ENCODE data around the gene DCANP1. TPM values are rescaled to one million over a fixed set of nuclear protein-coding genes. Genes with fewer than 3 reads are reported as not detected.
A peak's percentile ranks its signal among the peaks of the same experiment; 100 is the strongest.
"Not testable (repeated sequence)": the region's sequence is repeated elsewhere in the genome, so short reads cannot be mapped to it uniquely, and the experiment has no call there.

DCANP1 gene, protein sequence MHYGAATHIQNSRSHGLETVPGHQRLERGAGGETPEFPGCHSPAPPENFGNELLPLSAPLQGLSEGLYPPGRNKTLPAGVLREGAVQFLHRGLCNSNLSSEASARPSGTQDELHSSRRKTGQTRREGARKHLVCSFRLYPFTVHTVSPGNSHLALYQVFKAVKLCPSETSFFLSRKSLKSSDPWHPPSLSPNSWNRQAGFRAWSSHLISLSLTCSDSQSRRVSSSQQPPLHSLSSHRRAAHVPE
- not detected for total RNA-seq
- long read RNA-seq, partial matches to known transcripts: 0 of 1 reads
- long read RNA-seq, other reads (novel, unspliced or antisense): 0 of 1 reads

DNA sequence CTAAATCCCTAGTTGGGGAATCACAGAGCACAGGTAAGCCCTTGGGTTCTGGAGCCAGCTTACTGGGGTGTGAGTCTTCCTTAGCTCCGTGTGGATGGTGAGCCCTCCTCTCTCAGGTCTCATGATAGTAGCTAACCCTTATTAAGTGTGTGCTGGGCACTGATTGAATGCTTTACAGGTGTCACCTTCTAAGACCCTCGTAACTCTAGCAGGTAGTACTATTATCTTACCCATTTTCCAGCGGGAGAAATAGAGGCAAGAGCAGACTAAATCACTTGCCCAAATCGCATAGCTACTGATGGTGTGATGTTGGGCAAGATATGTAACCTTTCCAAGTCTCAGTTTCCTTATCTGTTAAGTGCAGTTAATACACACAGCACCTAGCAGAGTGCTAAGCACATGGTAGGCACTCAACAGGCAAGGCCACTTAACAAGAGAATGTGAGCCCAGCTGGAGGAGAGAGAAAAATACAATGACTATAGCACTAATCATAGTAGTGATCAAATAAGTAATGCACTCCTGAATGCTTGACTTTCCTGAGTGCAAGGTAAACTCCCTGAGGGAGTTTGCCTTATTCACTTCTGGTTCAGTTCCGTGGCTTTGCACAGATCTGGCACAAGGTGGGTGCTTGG is at the start of gene DCANP1:
TSS of gene DCANP1 (minus strand) at position 51 of the 632 bp plus-strand sequence. CDS start 240 bp downstream, outside the sequence.
- intact Hi-C loops (cut with DNase I): no loop called here
- no peaks in the 10 kb centered on the region for H3K9me3 ChIP-seq
- no peak within 1 kb of the TSS for H3K27ac ChIP-seq
- no peak within 1 kb of the TSS for H3K4me3 ChIP-seq
- DNase-seq (no peak), ATAC-seq (peak; percentile 77)
- H3K4me1 ChIP-seq: peaks cover 17% of the 10 kb centered on the region
- peaks cover 7% of the 10 kb centered on the region for H3K27me3 ChIP-seq
- TF ChIP-seq, protein P1, sequence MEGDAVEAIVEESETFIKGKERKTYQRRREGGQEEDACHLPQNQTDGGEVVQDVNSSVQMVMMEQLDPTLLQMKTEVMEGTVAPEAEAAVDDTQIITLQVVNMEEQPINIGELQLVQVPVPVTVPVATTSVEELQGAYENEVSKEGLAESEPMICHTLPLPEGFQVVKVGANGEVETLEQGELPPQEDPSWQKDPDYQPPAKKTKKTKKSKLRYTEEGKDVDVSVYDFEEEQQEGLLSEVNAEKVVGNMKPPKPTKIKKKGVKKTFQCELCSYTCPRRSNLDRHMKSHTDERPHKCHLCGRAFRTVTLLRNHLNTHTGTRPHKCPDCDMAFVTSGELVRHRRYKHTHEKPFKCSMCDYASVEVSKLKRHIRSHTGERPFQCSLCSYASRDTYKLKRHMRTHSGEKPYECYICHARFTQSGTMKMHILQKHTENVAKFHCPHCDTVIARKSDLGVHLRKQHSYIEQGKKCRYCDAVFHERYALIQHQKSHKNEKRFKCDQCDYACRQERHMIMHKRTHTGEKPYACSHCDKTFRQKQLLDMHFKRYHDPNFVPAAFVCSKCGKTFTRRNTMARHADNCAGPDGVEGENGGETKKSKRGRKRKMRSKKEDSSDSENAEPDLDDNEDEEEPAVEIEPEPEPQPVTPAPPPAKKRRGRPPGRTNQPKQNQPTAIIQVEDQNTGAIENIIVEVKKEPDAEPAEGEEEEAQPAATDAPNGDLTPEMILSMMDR (IDR thresholded peaks at IDR 0.05): no peak
- no peaks in the 10 kb centered on the region for H3K36me3 ChIP-seq

DNA sequence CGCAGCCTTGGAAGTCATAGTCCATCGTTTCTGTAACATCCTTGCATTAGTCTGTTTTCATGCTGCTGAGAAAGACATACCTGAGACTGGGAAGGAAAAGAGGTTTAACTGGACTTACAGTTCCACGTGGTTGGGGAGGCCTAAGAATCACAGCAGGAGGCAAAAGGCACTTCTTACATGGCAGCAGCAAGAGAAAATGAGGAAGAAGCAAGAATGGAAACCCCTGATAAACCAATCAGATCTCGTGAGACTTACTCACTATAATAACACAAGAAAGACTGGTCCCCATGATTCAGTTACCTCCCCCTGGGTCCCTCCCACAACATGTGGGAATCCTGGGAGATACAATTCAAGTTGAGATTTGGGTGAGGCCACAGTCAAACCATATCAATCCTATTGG is 48.4 kb upstream of the DCANP1 start:
- ATAC-seq; H3K4me3 ChIP-seq; H3K9me3 ChIP-seq; intact Hi-C loops (cut with DNase I); DNase-seq; H3K36me3 ChIP-seq; H3K27ac ChIP-seq: not testable (repeated sequence)
- Histone ChIP-seq H3K27me3 (peaks cover 21% of the 10 kb centered on the region), H3K4me1 (peaks cover 10% of the 10 kb centered on the region)

DNA sequence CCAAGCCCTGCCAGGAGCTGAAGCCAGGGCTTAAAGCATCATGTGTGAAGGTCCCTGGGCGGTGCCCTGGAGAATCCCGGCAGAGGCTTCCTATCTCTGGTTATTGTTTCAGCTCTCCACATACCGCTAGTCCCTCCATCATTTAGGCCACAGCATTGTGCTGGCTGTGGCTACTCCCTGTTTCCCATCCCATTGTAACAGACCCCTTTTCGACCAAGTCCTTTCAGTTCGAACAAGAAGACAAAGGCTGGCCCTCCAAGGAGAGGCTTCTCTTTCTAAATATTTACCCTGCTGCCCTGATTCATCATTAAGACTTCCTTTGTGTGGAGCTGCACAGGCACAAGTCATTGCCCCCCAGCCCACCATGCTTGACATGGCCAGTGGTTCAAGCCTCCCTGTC is 47.0 kb upstream of the DCANP1 start:
- DNase-seq (no peak), ATAC-seq (no peak)
- TF ChIP-seq, protein P1 (IDR thresholded peaks at IDR 0.05): no peak
- Histone ChIP-seq H3K36me3 (no peaks in the 10 kb centered on the region), H3K4me1 (peaks cover 23% of the 10 kb centered on the region), H3K9me3 (no peaks in the 10 kb centered on the region), H3K4me3 (no peak overlapping the region), H3K27ac (no peak overlapping the region), H3K27me3 (peaks cover 35% of the 10 kb centered on the region)
- intact Hi-C loops (cut with DNase I): no loop called here

DNA sequence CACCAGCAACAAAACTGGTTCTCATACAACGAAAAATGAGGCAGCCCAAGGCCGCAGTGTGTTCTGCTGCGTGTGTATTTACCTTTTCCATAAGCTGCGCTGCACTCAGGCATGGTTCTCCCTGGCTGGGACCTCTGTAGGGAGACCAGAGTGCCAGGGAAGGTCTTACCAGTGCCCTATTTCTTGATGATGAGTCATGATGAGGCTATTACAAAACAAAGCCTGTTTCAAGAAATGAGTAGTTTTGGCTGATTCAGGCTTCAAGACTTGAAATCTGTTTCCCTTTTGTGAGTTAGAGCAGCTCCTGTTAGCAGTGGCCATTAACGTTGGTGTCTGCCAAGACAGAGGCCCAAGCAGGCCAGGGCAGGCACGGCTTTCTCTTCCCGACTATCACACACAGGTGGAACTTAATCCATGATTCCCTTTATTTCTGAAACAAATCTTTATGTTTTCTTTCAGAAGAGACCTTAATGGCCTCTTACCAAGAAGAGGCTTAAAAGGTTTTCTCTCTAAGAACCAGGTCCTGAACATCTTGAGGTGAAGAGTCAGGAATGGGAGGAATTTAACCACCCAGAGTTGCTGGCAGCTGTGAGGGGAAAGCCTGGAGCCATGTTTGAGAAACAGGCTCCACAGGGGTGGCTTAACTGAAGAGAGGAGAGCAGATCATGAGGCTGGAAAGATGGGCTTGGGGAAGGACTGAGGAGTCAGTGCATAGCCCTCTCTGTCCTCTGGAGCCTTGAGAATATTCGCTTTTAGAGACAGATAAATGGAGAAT is 46.4 kb upstream of the DCANP1 start:
- intact Hi-C loops (cut with DNase I): no loop called here
- TF ChIP-seq, protein P1 (IDR thresholded peaks at IDR 0.05): no peak
- DNase-seq: no peak
- H3K27ac ChIP-seq: no peak overlapping the region
- peaks cover 41% of the 10 kb centered on the region for H3K27me3 ChIP-seq
- H3K36me3 ChIP-seq: no peaks in the 10 kb centered on the region
- H3K4me1 ChIP-seq: peaks cover 29% of the 10 kb centered on the region
- H3K4me3 ChIP-seq: no peak overlapping the region
- no peaks in the 10 kb centered on the region for H3K9me3 ChIP-seq
- ATAC-seq: peak; percentile 2

DNA sequence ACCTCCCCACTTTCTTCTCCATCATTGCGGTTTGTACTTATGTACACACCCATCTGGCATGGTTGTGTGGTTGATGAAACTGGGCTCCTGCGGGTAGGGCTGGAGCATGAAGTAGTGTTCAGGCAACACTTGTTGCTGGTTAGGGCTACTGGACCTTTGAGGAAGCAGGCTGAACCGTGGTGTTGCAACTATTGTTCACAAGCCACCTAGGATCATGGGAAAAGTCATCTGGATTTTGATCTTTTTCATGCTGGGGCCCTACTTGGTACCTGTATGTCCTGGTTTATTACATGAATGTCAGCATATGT is 45.1 kb upstream of the DCANP1 start:
- H3K4me3 ChIP-seq: no peak overlapping the region
- intact Hi-C loops (cut with DNase I): no loop called here
- H3K4me1 ChIP-seq: peaks cover 33% of the 10 kb centered on the region
- H3K9me3 ChIP-seq: no peaks in the 10 kb centered on the region
- no peak for DNase-seq
- TF ChIP-seq, protein P1 (IDR thresholded peaks at IDR 0.05): no peak
- peaks cover 52% of the 10 kb centered on the region for H3K27me3 ChIP-seq
- no peaks in the 10 kb centered on the region for H3K36me3 ChIP-seq
- peak; percentile 63 for ATAC-seq
- no peak overlapping the region for H3K27ac ChIP-seq

Measured in upper lobe of right lung (tissue), 1 donor.